ENCODE results near the gene TOX2.

Gene TOX2

GRCh38 chr20:44066645-44067606 is 152.3 kb downstream of the TOX2 start:
- Histone ChIP-seq H2BK120ac (ENCODE audit: low read depth, low read length) (no peak overlapping the region), H2BK5ac (ENCODE audit: low read length) (no peak overlapping the region), H3K36me3 (ENCODE audit: control insufficient read depth, insufficient read depth, low read length) (no peaks in the 10 kb centered on the region), H3K4me2 (ENCODE audit: low read length) (no peak overlapping the region), H3K4me3 (ENCODE audit: low read length) (no peak overlapping the region), H4K5ac (ENCODE audit: low read length) (no peak overlapping the region), H3K56ac (ENCODE audit: low read length) (no peak overlapping the region), H3K79me2 (ENCODE audit: control insufficient read depth, insufficient read depth, low read length) (no peaks in the 10 kb centered on the region), H3K79me1 (ENCODE audit: low read length) (no peaks in the 10 kb centered on the region), H2BK15ac (replicated peaks; ENCODE audit: low read depth) (no peak overlapping the region), H3K27ac (ENCODE audit: low read depth, low read length) (no peak overlapping the region), H4K8ac (ENCODE audit: low read depth, low read length) (no peak overlapping the region), H3K9ac (ENCODE audit: low read length) (no peak overlapping the region), H3K23ac (ENCODE audit: low read length) (no peak overlapping the region), H2AK5ac (ENCODE audit: low read length) (no peak overlapping the region), H3K4me1 (ENCODE audit: control insufficient read depth, low read depth, low read length) (no peaks in the 10 kb centered on the region), H3K4ac (ENCODE audit: low read depth, low read length) (no peak overlapping the region), H3K27me3 (ENCODE audit: insufficient read depth, low read length, poor library complexity) (no peaks in the 10 kb centered on the region), H3K18ac (ENCODE audit: low read length) (no peak overlapping the region)
- DNase-seq, result no peak
- no CpG with 5 or more reads among the region's 15 CpGs for WGBS (ENCODE audit: extremely low coverage, insufficient coverage, low lambda C conversion rate)

- H3K79me1 ChIP-seq (ENCODE audit: low read length), result no peaks in the 10 kb centered on the region
- H2BK5ac ChIP-seq (ENCODE audit: low read length), result no peak overlapping the region
- WGBS (ENCODE audit: extremely low coverage, insufficient coverage, low lambda C conversion rate), result no CpG with 5 or more reads among the region's 15 CpGs
- H3K27ac ChIP-seq (ENCODE audit: low read depth, low read length), result no peak overlapping the region
- H3K4me1 ChIP-seq (ENCODE audit: control insufficient read depth, low read depth, low read length), result no peaks in the 10 kb centered on the region
- no peak overlapping the region for H3K18ac ChIP-seq (ENCODE audit: low read length)
- no peak overlapping the region for H3K23ac ChIP-seq (ENCODE audit: low read length)
- H2BK120ac ChIP-seq (ENCODE audit: low read depth, low read length), result no peak overlapping the region
- no peak overlapping the region for H3K4ac ChIP-seq (ENCODE audit: low read depth, low read length)
- H3K4me2 ChIP-seq (ENCODE audit: low read length), result no peak overlapping the region
- H3K4me3 ChIP-seq (ENCODE audit: low read length), result no peak overlapping the region
- no peak overlapping the region for H4K8ac ChIP-seq (ENCODE audit: low read depth, low read length)
- H3K9ac ChIP-seq (ENCODE audit: low read length), result no peak overlapping the region
- no peaks in the 10 kb centered on the region for H3K36me3 ChIP-seq (ENCODE audit: control insufficient read depth, insufficient read depth, low read length)
- no peaks in the 10 kb centered on the region for H3K79me2 ChIP-seq (ENCODE audit: control insufficient read depth, insufficient read depth, low read length)
- H2BK15ac ChIP-seq (replicated peaks; ENCODE audit: low read depth), result no peak overlapping the region
- H3K27me3 ChIP-seq (ENCODE audit: insufficient read depth, low read length, poor library complexity), result no peaks in the 10 kb centered on the region
- DNase-seq, result no peak
- H4K5ac ChIP-seq (ENCODE audit: low read length), result no peak overlapping the region
- H3K56ac ChIP-seq (ENCODE audit: low read length), result no peak overlapping the region
- H2AK5ac ChIP-seq (ENCODE audit: low read length), result no peak overlapping the region
Measured at GRCh38 chr20:44067650-44068081, 153.0 kb downstream of the TOX2 start.

- Histone ChIP-seq H3K36me3 (ENCODE audit: control insufficient read depth, insufficient read depth, low read length) (no peaks in the 10 kb centered on the region), H3K18ac (ENCODE audit: low read length) (no peak overlapping the region), H4K8ac (ENCODE audit: low read depth, low read length) (no peak overlapping the region), H2BK15ac (replicated peaks; ENCODE audit: low read depth) (no peak overlapping the region), H3K4me3 (ENCODE audit: low read length) (no peak overlapping the region), H3K27me3 (ENCODE audit: insufficient read depth, low read length, poor library complexity) (no peaks in the 10 kb centered on the region), H2BK5ac (ENCODE audit: low read length) (no peak overlapping the region), H3K56ac (ENCODE audit: low read length) (no peak overlapping the region), H3K27ac (ENCODE audit: low read depth, low read length) (no peak overlapping the region), H2AK5ac (ENCODE audit: low read length) (no peak overlapping the region), H3K9ac (ENCODE audit: low read length) (no peak overlapping the region), H4K5ac (ENCODE audit: low read length) (no peak overlapping the region), H3K23ac (ENCODE audit: low read length) (no peak overlapping the region), H3K4me1 (ENCODE audit: control insufficient read depth, low read depth, low read length) (no peaks in the 10 kb centered on the region), H3K79me2 (ENCODE audit: control insufficient read depth, insufficient read depth, low read length) (no peaks in the 10 kb centered on the region), H2BK120ac (ENCODE audit: low read depth, low read length) (no peak overlapping the region), H3K79me1 (ENCODE audit: low read length) (no peaks in the 10 kb centered on the region), H3K4me2 (ENCODE audit: low read length) (no peak overlapping the region), H3K4ac (ENCODE audit: low read depth, low read length) (no peak overlapping the region)
- WGBS (ENCODE audit: extremely low coverage, insufficient coverage, low lambda C conversion rate), result no CpG with 5 or more reads among the region's 30 CpGs
- no peak for DNase-seq
Measured at GRCh38 chr20:44068316-44069201, 153.9 kb downstream of the TOX2 start.

GRCh38 chr20:44069203-44070011 is 154.8 kb downstream of the TOX2 start:
- Histone ChIP-seq H3K18ac (ENCODE audit: low read length) (no peak overlapping the region), H3K4me3 (ENCODE audit: low read length) (no peak overlapping the region), H3K4me1 (ENCODE audit: control insufficient read depth, low read depth, low read length) (no peaks in the 10 kb centered on the region), H2BK5ac (ENCODE audit: low read length) (no peak overlapping the region), H3K79me1 (ENCODE audit: low read length) (no peaks in the 10 kb centered on the region), H4K8ac (ENCODE audit: low read depth, low read length) (no peak overlapping the region), H3K4me2 (ENCODE audit: low read length) (no peak overlapping the region), H4K5ac (ENCODE audit: low read length) (no peak overlapping the region), H3K9ac (ENCODE audit: low read length) (no peak overlapping the region), H2BK15ac (replicated peaks; ENCODE audit: low read depth) (no peak overlapping the region), H3K4ac (ENCODE audit: low read depth, low read length) (no peak overlapping the region), H3K27ac (ENCODE audit: low read depth, low read length) (no peak overlapping the region), H3K79me2 (ENCODE audit: control insufficient read depth, insufficient read depth, low read length) (no peaks in the 10 kb centered on the region), H3K36me3 (ENCODE audit: control insufficient read depth, insufficient read depth, low read length) (no peaks in the 10 kb centered on the region), H2AK5ac (ENCODE audit: low read length) (no peak overlapping the region), H3K23ac (ENCODE audit: low read length) (no peak overlapping the region), H3K56ac (ENCODE audit: low read length) (no peak overlapping the region), H2BK120ac (ENCODE audit: low read depth, low read length) (no peak overlapping the region), H3K27me3 (ENCODE audit: insufficient read depth, low read length, poor library complexity) (no peaks in the 10 kb centered on the region)
- WGBS (ENCODE audit: extremely low coverage, insufficient coverage, low lambda C conversion rate), result no CpG with 5 or more reads among the region's 26 CpGs
- DNase-seq, result no peak

- no peak overlapping the region for H3K18ac ChIP-seq (ENCODE audit: low read length)
- no peak overlapping the region for H3K56ac ChIP-seq (ENCODE audit: low read length)
- H4K8ac ChIP-seq (ENCODE audit: low read depth, low read length), result no peak overlapping the region
- no peak for DNase-seq
- H2BK120ac ChIP-seq (ENCODE audit: low read depth, low read length), result no peak overlapping the region
- H3K27me3 ChIP-seq (ENCODE audit: insufficient read depth, low read length, poor library complexity), result no peaks in the 10 kb centered on the region
- WGBS (ENCODE audit: extremely low coverage, insufficient coverage, low lambda C conversion rate), result no CpG with 5 or more reads among the region's 17 CpGs
- no peak overlapping the region for H4K5ac ChIP-seq (ENCODE audit: low read length)
- H3K27ac ChIP-seq (ENCODE audit: low read depth, low read length), result no peak overlapping the region
- no peak overlapping the region for H2AK5ac ChIP-seq (ENCODE audit: low read length)
- no peak overlapping the region for H3K4me3 ChIP-seq (ENCODE audit: low read length)
- H3K36me3 ChIP-seq (ENCODE audit: control insufficient read depth, insufficient read depth, low read length), result no peaks in the 10 kb centered on the region
- H2BK15ac ChIP-seq (replicated peaks; ENCODE audit: low read depth), result no peak overlapping the region
- H3K9ac ChIP-seq (ENCODE audit: low read length), result no peak overlapping the region
- no peak overlapping the region for H3K4ac ChIP-seq (ENCODE audit: low read depth, low read length)
- no peaks in the 10 kb centered on the region for H3K4me1 ChIP-seq (ENCODE audit: control insufficient read depth, low read depth, low read length)
- H3K79me1 ChIP-seq (ENCODE audit: low read length), result no peaks in the 10 kb centered on the region
- no peak overlapping the region for H3K4me2 ChIP-seq (ENCODE audit: low read length)
- no peak overlapping the region for H3K23ac ChIP-seq (ENCODE audit: low read length)
- H3K79me2 ChIP-seq (ENCODE audit: control insufficient read depth, insufficient read depth, low read length), result no peaks in the 10 kb centered on the region
- no peak overlapping the region for H2BK5ac ChIP-seq (ENCODE audit: low read length)
Measured at GRCh38 chr20:44070139-44070900, 155.7 kb downstream of the TOX2 start.
